ENCODE measurements around the gene FOXN3. TPM values are rescaled to one million over a fixed set of nuclear protein-coding genes. Genes with fewer than 3 reads are reported as not detected.

Gene FOXN3
- total RNA-seq, 2 donors from 2014 or later = 46.8 to 72.6 TPM

GRCh38 chr14:89198544-89199329, 218.3 kb downstream of the FOXN3 start:
- H3K9ac ChIP-seq (ENCODE audit: low read depth in 2 of 2, low read length in 2 of 2) = no peak overlapping the region
- H3K9me3 ChIP-seq = no peaks in the 10 kb centered on the region
- no peak for TF ChIP-seq CTCF (IDR thresholded peaks at IDR 0.05)
- no peaks in the 10 kb centered on the region for H3K36me3 ChIP-seq
- DNase-seq = no peak
- intact Hi-C loops (cut with DNase I) = no loop called here
- H3K27me3 ChIP-seq = no peaks in the 10 kb centered on the region
- no peak overlapping the region for H3K27ac ChIP-seq
- no peaks in the 10 kb centered on the region for H3K4me1 ChIP-seq
- H3K4me3 ChIP-seq = no peak overlapping the region

- Histone ChIP-seq H3K4me3 (no peak overlapping the region), H3K9me3 (no peaks in the 10 kb centered on the region), H3K36me3 (no peaks in the 10 kb centered on the region), H3K4me1 (no peaks in the 10 kb centered on the region), H3K27me3 (no peaks in the 10 kb centered on the region), H3K27ac (no peak overlapping the region), H3K9ac (ENCODE audit: low read depth in 2 of 2, low read length in 2 of 2) (no peak overlapping the region)
- DNase-seq = no peak
- TF ChIP-seq CTCF (IDR thresholded peaks at IDR 0.05) = no peak
- intact Hi-C loops (cut with DNase I) = no loop called here
Measured at GRCh38 chr14:89197623-89198022, 219.4 kb downstream of the FOXN3 start.

- H3K4me1 ChIP-seq = no peaks in the 10 kb centered on the region
- no peak overlapping the region for H3K9ac ChIP-seq (ENCODE audit: low read depth in 2 of 2, low read length in 2 of 2)
- no peaks in the 10 kb centered on the region for H3K36me3 ChIP-seq
- TF ChIP-seq CTCF (IDR thresholded peaks at IDR 0.05) = no peak
- no peaks in the 10 kb centered on the region for H3K27me3 ChIP-seq
- no peaks in the 10 kb centered on the region for H3K9me3 ChIP-seq
- intact Hi-C loops (cut with DNase I) = no loop called here
- no peak for DNase-seq
- no peak overlapping the region for H3K4me3 ChIP-seq
- H3K27ac ChIP-seq = no peak overlapping the region
Measured at GRCh38 chr14:89196545-89196944, 220.5 kb downstream of the FOXN3 start.

- no peaks in the 10 kb centered on the region for H3K27me3 ChIP-seq
- no peak overlapping the region for H3K9ac ChIP-seq (ENCODE audit: low read depth in 2 of 2, low read length in 2 of 2)
- no peaks in the 10 kb centered on the region for H3K4me1 ChIP-seq
- TF ChIP-seq CTCF (IDR thresholded peaks at IDR 0.05) = no peak
- DNase-seq = no peak
- no peak overlapping the region for H3K27ac ChIP-seq
- intact Hi-C loops (cut with DNase I) = no loop called here
- no peaks in the 10 kb centered on the region for H3K9me3 ChIP-seq
- no peaks in the 10 kb centered on the region for H3K36me3 ChIP-seq
- no peak overlapping the region for H3K4me3 ChIP-seq
Measured at GRCh38 chr14:89194376-89194775, 222.7 kb downstream of the FOXN3 start.

- Histone ChIP-seq H3K4me3 (no peak overlapping the region), H3K4me1 (no peaks in the 10 kb centered on the region), H3K9me3 (no peaks in the 10 kb centered on the region), H3K27me3 (no peaks in the 10 kb centered on the region), H3K27ac (no peak overlapping the region), H3K36me3 (no peaks in the 10 kb centered on the region), H3K9ac (ENCODE audit: low read depth in 2 of 2, low read length in 2 of 2) (no peak overlapping the region)
- no peak for DNase-seq
- intact Hi-C loops (cut with DNase I) = no loop called here
- TF ChIP-seq CTCF (IDR thresholded peaks at IDR 0.05) = no peak
Measured at GRCh38 chr14:89190765-89191513, 226.1 kb downstream of the FOXN3 start.

All from colonic mucosa (tissue), 4 donors.